WTC11 (cell line): ENCODE data around the gene TMUB2. TPM values are rescaled to one million over a fixed set of nuclear protein-coding genes. Genes with fewer than 3 reads are reported as not detected.
A peak's percentile ranks its signal among the peaks of the same experiment; 100 is the strongest.

Experiments
- ATF6 ChIP-seq: sonication (generic); formaldehyde crosslinking; IDR thresholded peaks from 2 replicates; pipeline ENCODE4 v1.8.1; 2023; ENCODE audit warnings: mild to moderate bottlenecking, missing genetic modification reagents
- E2F4 ChIP-seq: sonication (generic); formaldehyde crosslinking; IDR thresholded peaks from 2 replicates; pipeline ENCODE4 v1.8.1; 2022; ENCODE audit warnings: low read depth, mild to moderate bottlenecking, moderate library complexity, missing genetic modification reagents, borderline replicate concordance
- EMX1 ChIP-seq: fragments of 250-450 bp; sonication (Bioruptor Pico); IDR thresholded peaks from 2 replicates; pipeline ENCODE4 v1.8.0; 2021; ENCODE audit warnings: mild to moderate bottlenecking
- GABPB1 ChIP-seq: sonication (generic); formaldehyde crosslinking; IDR thresholded peaks from 2 replicates; pipeline ENCODE4 v1.8.1; 2023; ENCODE audit warnings: mild to moderate bottlenecking, missing genetic modification reagents
- IRF2 ChIP-seq: sonication (generic); formaldehyde crosslinking; IDR thresholded peaks from 2 replicates; pipeline ENCODE4 v1.8.0; 2022; ENCODE audit warnings: low read depth, missing genetic modification reagents, borderline replicate concordance
- NFE2L1 ChIP-seq: sonication (generic); formaldehyde crosslinking; IDR thresholded peaks from 2 replicates; pipeline ENCODE4 v1.8.1; 2023; ENCODE audit warnings: missing genetic modification reagents
- NR2C2 ChIP-seq: sonication (generic); formaldehyde crosslinking; IDR thresholded peaks from 2 replicates; pipeline ENCODE4 v1.8.0; 2022; ENCODE audit warnings: mild to moderate bottlenecking, missing genetic modification reagents
- OVOL2 ChIP-seq: fragments of 250-450 bp; sonication (Bioruptor Pico); IDR thresholded peaks from 2 replicates; pipeline ENCODE4 v1.9.0; 2021; ENCODE audit warnings: mild to moderate bottlenecking, borderline replicate concordance
- PRRX2 ChIP-seq: fragments of 250-450 bp; sonication (Bioruptor Pico); IDR thresholded peaks from 2 replicates; pipeline ENCODE4 v1.8.0; 2021; ENCODE audit warnings: mild to moderate bottlenecking
- SMAD3 ChIP-seq: sonication (generic); formaldehyde crosslinking; IDR thresholded peaks from 2 replicates; pipeline ENCODE4 v1.8.0; 2022; ENCODE audit warnings: missing genetic modification reagents, mild to moderate bottlenecking, borderline replicate concordance
- SP1 ChIP-seq: sonication (generic); formaldehyde crosslinking; conservative IDR thresholded peaks from 2 replicates; pipeline ENCODE4 v1.8.1; 2022; ENCODE audit warnings: missing genetic modification reagents
- TCF7 ChIP-seq: sonication (generic); formaldehyde crosslinking; IDR thresholded peaks from 2 replicates; pipeline ENCODE4 v1.8.0; 2022; ENCODE audit warnings: mild to moderate bottlenecking, low read depth, missing genetic modification reagents, moderate library complexity
- USF1 ChIP-seq: sonication (generic); formaldehyde crosslinking; IDR thresholded peaks from 2 replicates; pipeline ENCODE4 v1.8.0; 2022; ENCODE audit warnings: mild to moderate bottlenecking, missing genetic modification reagents
- ZBTB43 ChIP-seq: sonication (generic); formaldehyde crosslinking; IDR thresholded peaks from 2 replicates; pipeline ENCODE4 v1.8.1; 2023; ENCODE audit warnings: mild to moderate bottlenecking, missing genetic modification reagents
- ZNF232 ChIP-seq: sonication (generic); formaldehyde crosslinking; IDR thresholded peaks from 2 replicates; pipeline ENCODE4 v1.8.0; 2022; ENCODE audit warnings: mild to moderate bottlenecking, missing genetic modification reagents
- ZNF263 ChIP-seq: sonication (generic); formaldehyde crosslinking; IDR thresholded peaks from 2 replicates; pipeline ENCODE4 v1.8.1; 2022; ENCODE audit warnings: low read depth, mild to moderate bottlenecking, moderate library complexity, missing genetic modification reagents
- ZSCAN18 ChIP-seq: fragments of 250-450 bp; sonication (Bioruptor Pico); IDR thresholded peaks from 2 replicates; pipeline ENCODE4 v2.1.2; 2022; ENCODE audit warnings: mild to moderate bottlenecking, moderate library complexity
- total RNA-seq: library from RNA; stranded (reverse); gene quantifications from 3 replicates; pipeline ENCODE4 v1.2.3, GENCODE V29; 2021
- TF ChIP-seq, protein P1 (sequence below): fragments of 250-450 bp; sonication (Bioruptor Pico); IDR thresholded peaks from 2 replicates; pipeline ENCODE4 v1.9.0; 2021; ENCODE audit warnings: mild to moderate bottlenecking, borderline replicate concordance
- TF ChIP-seq, protein P2 (sequence below): sonication (generic); formaldehyde crosslinking; IDR thresholded peaks from 2 replicates; pipeline ENCODE4 v1.8.0; 2022; ENCODE audit warnings: missing genetic modification reagents
- TF ChIP-seq, protein P3 (sequence below): sonication (generic); formaldehyde crosslinking; conservative IDR thresholded peaks from 2 replicates; pipeline ENCODE4 v1.8.1; 2022; ENCODE audit warnings: mild to moderate bottlenecking, missing genetic modification reagents
- TF ChIP-seq, protein P4 (sequence below): sonication (generic); formaldehyde crosslinking; IDR thresholded peaks from 2 replicates; pipeline ENCODE4 v1.8.1; 2022; ENCODE audit warnings: missing genetic modification reagents, borderline replicate concordance

TMUB2 gene
- total RNA-seq, 1 experiment from 2014 or later, result 26.9 TPM

- TF ChIP-seq E2F4 (0 out of 2 replicates have a peak, but pooled peaks have one; percentile 21), ZBTB43 (CRISPR knock-in tag) (no peak), GABPB1 (CRISPR knock-in tag) (0 out of 2 replicates have a peak, but pooled peaks have one; percentile 29), NR2C2 (CRISPR knock-in tag) (no peak), PRRX2 (CRISPR knock-in tag) (no peak), ZNF232 (no peak), NFE2L1 (no peak), TCF7 (CRISPR knock-in tag) (no peak), SMAD3 (CRISPR knock-in tag) (no peak), EMX1 (no peak), SP1 (CRISPR knock-in tag) (peak; percentile 60; the same call in 1 of the 2 replicates), ZNF263 (CRISPR knock-in tag) (peak; percentile 21; the same call in 1 of the 2 replicates), ATF6 (CRISPR knock-in tag) (no peak), IRF2 (no peak), ZSCAN18 (no peak), OVOL2 (CRISPR knock-in tag) (no peak), USF1 (no peak)
- TF ChIP-seq, protein P1, sequence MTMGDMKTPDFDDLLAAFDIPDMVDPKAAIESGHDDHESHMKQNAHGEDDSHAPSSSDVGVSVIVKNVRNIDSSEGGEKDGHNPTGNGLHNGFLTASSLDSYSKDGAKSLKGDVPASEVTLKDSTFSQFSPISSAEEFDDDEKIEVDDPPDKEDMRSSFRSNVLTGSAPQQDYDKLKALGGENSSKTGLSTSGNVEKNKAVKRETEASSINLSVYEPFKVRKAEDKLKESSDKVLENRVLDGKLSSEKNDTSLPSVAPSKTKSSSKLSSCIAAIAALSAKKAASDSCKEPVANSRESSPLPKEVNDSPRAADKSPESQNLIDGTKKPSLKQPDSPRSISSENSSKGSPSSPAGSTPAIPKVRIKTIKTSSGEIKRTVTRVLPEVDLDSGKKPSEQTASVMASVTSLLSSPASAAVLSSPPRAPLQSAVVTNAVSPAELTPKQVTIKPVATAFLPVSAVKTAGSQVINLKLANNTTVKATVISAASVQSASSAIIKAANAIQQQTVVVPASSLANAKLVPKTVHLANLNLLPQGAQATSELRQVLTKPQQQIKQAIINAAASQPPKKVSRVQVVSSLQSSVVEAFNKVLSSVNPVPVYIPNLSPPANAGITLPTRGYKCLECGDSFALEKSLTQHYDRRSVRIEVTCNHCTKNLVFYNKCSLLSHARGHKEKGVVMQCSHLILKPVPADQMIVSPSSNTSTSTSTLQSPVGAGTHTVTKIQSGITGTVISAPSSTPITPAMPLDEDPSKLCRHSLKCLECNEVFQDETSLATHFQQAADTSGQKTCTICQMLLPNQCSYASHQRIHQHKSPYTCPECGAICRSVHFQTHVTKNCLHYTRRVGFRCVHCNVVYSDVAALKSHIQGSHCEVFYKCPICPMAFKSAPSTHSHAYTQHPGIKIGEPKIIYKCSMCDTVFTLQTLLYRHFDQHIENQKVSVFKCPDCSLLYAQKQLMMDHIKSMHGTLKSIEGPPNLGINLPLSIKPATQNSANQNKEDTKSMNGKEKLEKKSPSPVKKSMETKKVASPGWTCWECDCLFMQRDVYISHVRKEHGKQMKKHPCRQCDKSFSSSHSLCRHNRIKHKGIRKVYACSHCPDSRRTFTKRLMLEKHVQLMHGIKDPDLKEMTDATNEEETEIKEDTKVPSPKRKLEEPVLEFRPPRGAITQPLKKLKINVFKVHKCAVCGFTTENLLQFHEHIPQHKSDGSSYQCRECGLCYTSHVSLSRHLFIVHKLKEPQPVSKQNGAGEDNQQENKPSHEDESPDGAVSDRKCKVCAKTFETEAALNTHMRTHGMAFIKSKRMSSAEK (CRISPR knock-in tag), result no peak
- TF ChIP-seq, protein P2, sequence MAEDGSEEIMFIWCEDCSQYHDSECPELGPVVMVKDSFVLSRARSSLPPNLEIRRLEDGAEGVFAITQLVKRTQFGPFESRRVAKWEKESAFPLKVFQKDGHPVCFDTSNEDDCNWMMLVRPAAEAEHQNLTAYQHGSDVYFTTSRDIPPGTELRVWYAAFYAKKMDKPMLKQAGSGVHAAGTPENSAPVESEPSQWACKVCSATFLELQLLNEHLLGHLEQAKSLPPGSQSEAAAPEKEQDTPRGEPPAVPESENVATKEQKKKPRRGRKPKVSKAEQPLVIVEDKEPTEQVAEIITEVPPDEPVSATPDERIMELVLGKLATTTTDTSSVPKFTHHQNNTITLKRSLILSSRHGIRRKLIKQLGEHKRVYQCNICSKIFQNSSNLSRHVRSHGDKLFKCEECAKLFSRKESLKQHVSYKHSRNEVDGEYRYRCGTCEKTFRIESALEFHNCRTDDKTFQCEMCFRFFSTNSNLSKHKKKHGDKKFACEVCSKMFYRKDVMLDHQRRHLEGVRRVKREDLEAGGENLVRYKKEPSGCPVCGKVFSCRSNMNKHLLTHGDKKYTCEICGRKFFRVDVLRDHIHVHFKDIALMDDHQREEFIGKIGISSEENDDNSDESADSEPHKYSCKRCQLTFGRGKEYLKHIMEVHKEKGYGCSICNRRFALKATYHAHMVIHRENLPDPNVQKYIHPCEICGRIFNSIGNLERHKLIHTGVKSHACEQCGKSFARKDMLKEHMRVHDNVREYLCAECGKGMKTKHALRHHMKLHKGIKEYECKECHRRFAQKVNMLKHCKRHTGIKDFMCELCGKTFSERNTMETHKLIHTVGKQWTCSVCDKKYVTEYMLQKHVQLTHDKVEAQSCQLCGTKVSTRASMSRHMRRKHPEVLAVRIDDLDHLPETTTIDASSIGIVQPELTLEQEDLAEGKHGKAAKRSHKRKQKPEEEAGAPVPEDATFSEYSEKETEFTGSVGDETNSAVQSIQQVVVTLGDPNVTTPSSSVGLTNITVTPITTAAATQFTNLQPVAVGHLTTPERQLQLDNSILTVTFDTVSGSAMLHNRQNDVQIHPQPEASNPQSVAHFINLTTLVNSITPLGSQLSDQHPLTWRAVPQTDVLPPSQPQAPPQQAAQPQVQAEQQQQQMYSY, result peak; percentile 77
- TF ChIP-seq, protein P3, sequence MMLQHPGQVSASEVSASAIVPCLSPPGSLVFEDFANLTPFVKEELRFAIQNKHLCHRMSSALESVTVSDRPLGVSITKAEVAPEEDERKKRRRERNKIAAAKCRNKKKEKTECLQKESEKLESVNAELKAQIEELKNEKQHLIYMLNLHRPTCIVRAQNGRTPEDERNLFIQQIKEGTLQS (CRISPR knock-in tag), result no peak
- TF ChIP-seq, protein P4, sequence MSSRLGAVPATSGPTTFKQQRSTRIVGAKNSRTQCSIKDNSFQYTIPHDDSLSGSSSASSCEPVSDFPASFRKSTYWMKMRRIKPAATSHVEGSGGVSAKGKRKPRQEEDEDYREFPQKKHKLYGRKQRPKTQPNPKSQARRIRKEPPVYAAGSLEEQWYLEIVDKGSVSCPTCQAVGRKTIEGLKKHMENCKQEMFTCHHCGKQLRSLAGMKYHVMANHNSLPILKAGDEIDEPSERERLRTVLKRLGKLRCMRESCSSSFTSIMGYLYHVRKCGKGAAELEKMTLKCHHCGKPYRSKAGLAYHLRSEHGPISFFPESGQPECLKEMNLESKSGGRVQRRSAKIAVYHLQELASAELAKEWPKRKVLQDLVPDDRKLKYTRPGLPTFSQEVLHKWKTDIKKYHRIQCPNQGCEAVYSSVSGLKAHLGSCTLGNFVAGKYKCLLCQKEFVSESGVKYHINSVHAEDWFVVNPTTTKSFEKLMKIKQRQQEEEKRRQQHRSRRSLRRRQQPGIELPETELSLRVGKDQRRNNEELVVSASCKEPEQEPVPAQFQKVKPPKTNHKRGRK, result no peak
Observed at GRCh38 chr17:44221084-44221861, 34.5 kb downstream of the TMUB2 start (continued).
